Mucosa of stomach (tissue), 1 donor: ENCODE results near the gene RPL28.
A peak's percentile ranks its signal among the peaks of the same experiment; 100 is the strongest.

Experiments
- H3K27me3 ChIP-seq: one replicate; pipeline ENCODE4 v1.7.0; 2013; ENCODE audit warnings: mild to moderate bottlenecking, low read length; ENCODE audit not compliant: control insufficient read depth, insufficient read depth
- H3K36me3 ChIP-seq: one replicate; pipeline ENCODE4 v1.7.0; 2013; ENCODE audit warnings: low read length; ENCODE audit not compliant: control insufficient read depth, insufficient read depth
- H3K4me1 ChIP-seq: one replicate; pipeline ENCODE4 v1.7.0; 2013; ENCODE audit warnings: mild to moderate bottlenecking, low read length; ENCODE audit not compliant: control insufficient read depth, insufficient read depth
- H3K4me3 ChIP-seq: one replicate; pipeline ENCODE4 v1.7.0; 2013; ENCODE audit warnings: low read length
- H3K9ac ChIP-seq: one replicate; pipeline ENCODE4 v1.7.0; 2013; ENCODE audit warnings: mild to moderate bottlenecking, low read length, moderate library complexity
- H3K9me3 ChIP-seq: one replicate; pipeline ENCODE4 v1.7.0; 2013; ENCODE audit warnings: mild to moderate bottlenecking, low read length, moderate library complexity; ENCODE audit not compliant: control insufficient read depth
- donor health status: Pancreatic carcinoma.

Gene RPL28

DNA sequence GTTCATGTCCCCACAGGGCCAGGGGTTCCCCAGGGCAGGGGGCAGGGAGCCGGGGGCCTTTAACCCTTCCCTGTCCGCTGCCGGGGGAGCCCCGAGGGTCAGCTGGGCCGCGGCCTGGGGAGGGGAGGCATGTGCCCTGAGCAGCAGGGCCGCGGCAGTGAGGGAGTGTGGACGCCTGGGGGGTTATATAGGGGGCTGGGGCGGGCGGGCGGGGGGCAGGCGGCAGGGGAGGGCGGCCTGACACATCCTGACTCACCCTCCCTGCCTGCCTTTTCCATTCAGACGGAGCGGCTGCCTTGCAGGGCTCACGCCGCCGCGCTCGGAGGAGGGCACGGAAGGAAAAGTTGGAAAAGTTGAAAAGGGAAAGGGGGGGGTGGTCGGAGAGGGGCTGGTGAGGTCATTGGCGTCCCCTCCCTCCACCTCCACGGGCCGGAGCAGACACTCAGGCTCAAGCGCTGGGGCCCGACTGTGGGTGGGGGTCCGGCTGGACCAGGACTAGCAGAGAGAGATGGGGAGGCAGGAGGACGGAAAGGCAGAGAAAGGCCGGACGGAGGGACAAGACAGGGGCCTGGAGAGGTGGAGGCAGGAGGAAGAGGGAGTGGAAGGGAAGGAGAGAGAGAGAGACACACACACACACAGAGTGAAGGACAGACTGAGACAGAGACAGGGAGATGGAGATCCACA lies 15.3 kb upstream of the RPL28 start, which contains the start of gene IL11:
Gene IL11, minus strand, starts transcription at position 159 of the 684 bp plus-strand sequence. Its CDS starts 153 bp downstream, at position 6.
- H3K27me3 ChIP-seq = peaks cover 70% of the 10 kb centered on the region
- no peak within 1 kb of the TSS for H3K9ac ChIP-seq
- H3K4me3 ChIP-seq = no peak within 1 kb of the TSS
- no peaks in the 10 kb centered on the region for H3K9me3 ChIP-seq
- no peaks in the 10 kb centered on the region for H3K36me3 ChIP-seq
- peaks cover 21% of the 10 kb centered on the region for H3K4me1 ChIP-seq

GRCh38 chr19:55372316-55373081 lies 13.2 kb upstream of the RPL28 start:
- peaks cover 35% of the 10 kb centered on the region for H3K4me1 ChIP-seq
- H3K36me3 ChIP-seq = no peaks in the 10 kb centered on the region
- H3K9me3 ChIP-seq = no peaks in the 10 kb centered on the region
- no peak overlapping the region for H3K9ac ChIP-seq
- peaks cover 82% of the 10 kb centered on the region for H3K27me3 ChIP-seq
- H3K4me3 ChIP-seq = no peak overlapping the region

DNA sequence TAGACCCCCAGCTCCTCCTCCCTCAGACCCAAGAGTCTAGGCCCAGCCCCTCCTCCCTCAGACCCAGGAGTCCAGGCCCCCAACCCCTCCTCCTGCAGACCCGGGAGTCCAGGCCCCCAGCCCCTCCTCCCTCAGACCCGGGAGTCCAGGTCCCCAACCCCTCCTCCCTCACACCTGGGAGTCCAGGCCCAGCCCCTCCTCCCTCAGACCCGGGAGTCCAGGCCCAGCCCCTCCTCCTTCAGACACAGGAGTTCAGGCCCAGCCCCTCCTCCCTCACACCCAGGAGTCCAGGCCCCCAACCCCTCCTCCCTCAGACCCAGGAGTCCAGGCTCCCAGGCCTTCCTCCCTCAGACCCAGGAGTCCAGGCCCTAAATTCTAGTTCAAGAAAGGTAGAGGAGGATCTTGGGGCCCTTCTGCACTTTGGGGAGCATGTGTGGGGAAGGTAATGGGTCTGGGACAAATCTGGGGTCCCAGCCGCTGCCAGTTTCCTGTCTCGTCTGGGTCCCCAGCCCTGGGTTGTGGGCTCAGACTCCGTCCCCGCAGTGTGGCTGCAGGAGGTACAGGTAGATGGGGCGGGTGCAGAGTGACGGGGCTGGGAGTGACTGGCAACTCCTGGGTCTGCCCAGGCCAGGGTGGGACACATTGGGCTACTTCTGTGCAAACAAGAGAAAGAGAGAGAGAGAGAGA lies 12.3 kb upstream of the RPL28 start:
- Histone ChIP-seq H3K9me3 (no peaks in the 10 kb centered on the region), H3K36me3 (no peaks in the 10 kb centered on the region), H3K9ac (peak overlapping the region; percentile 39), H3K4me1 (peaks cover 35% of the 10 kb centered on the region), H3K27me3 (peaks cover 77% of the 10 kb centered on the region), H3K4me3 (no peak overlapping the region)

- H3K9me3 ChIP-seq = no peaks in the 10 kb centered on the region
- peaks cover 31% of the 10 kb centered on the region for H3K4me1 ChIP-seq
- peaks cover 69% of the 10 kb centered on the region for H3K27me3 ChIP-seq
- H3K4me3 ChIP-seq = no peak overlapping the region
- H3K36me3 ChIP-seq = no peaks in the 10 kb centered on the region
- H3K9ac ChIP-seq = peak overlapping the region; percentile 39
These were observed 11.6 kb upstream of the RPL28 start for GRCh38 chr19:55373993-55374757.

GRCh38 chr19:55376241-55376933 lies 9.3 kb upstream of the RPL28 start, which contains the start of gene TMEM190:
TSS of gene TMEM190 (plus strand) at chr19:55376826. CDS start at chr19:55376854, 28 bp downstream.
- Histone ChIP-seq H3K4me1 (peaks cover 27% of the 10 kb centered on the region), H3K36me3 (no peaks in the 10 kb centered on the region), H3K9ac (no peak within 1 kb of the TSS), H3K27me3 (peaks cover 51% of the 10 kb centered on the region), H3K4me3 (no peak within 1 kb of the TSS), H3K9me3 (no peaks in the 10 kb centered on the region)

- Histone ChIP-seq H3K4me1 (peaks cover 32% of the 10 kb centered on the region), H3K9ac (no peak overlapping the region), H3K9me3 (no peaks in the 10 kb centered on the region), H3K27me3 (peaks cover 40% of the 10 kb centered on the region), H3K4me3 (no peak overlapping the region), H3K36me3 (no peaks in the 10 kb centered on the region)
These were observed 8.2 kb upstream of the RPL28 start for GRCh38 chr19:55377356-55378131.

DNA sequence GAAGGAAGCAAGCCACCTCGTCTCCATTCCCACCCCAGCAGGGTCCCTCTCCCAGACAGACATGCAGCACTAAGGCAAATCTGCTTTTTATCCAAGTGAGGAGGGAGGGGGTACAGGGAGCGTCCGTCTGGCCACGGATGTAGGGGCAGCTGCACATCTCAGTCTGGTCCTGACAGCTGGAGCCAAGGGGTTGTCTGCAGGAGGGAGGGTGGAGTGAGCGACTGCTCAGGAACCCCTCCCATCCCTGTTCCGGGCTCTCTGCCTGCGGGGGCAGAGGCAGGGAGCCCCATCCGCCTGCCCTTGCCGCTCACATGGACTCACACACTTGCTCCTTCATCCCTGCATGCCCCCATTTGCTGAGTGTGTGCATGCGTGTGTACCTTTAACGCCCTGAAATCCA lies 6.6 kb upstream of the RPL28 start:
- H3K27me3 ChIP-seq = peaks cover 24% of the 10 kb centered on the region
- no peak overlapping the region for H3K4me3 ChIP-seq
- no peaks in the 10 kb centered on the region for H3K9me3 ChIP-seq
- H3K36me3 ChIP-seq = no peaks in the 10 kb centered on the region
- H3K9ac ChIP-seq = no peak overlapping the region
- H3K4me1 ChIP-seq = peaks cover 33% of the 10 kb centered on the region

- Histone ChIP-seq H3K27me3 (peaks cover 6% of the 10 kb centered on the region), H3K9ac (no peak overlapping the region), H3K36me3 (no peaks in the 10 kb centered on the region), H3K9me3 (no peaks in the 10 kb centered on the region), H3K4me3 (no peak overlapping the region), H3K4me1 (peaks cover 31% of the 10 kb centered on the region)
These were observed 3.7 kb upstream of the RPL28 start for GRCh38 chr19:55382013-55382412.

GRCh38 chr19:55382522-55383054 lies 3.1 kb upstream of the RPL28 start:
- Histone ChIP-seq H3K27me3 (peaks cover 3% of the 10 kb centered on the region), H3K9ac (peak overlapping the region; percentile 61), H3K36me3 (peaks cover under 1% of the 10 kb centered on the region), H3K4me3 (peak overlapping the region; percentile 25), H3K9me3 (no peaks in the 10 kb centered on the region), H3K4me1 (peaks cover 36% of the 10 kb centered on the region)

DNA sequence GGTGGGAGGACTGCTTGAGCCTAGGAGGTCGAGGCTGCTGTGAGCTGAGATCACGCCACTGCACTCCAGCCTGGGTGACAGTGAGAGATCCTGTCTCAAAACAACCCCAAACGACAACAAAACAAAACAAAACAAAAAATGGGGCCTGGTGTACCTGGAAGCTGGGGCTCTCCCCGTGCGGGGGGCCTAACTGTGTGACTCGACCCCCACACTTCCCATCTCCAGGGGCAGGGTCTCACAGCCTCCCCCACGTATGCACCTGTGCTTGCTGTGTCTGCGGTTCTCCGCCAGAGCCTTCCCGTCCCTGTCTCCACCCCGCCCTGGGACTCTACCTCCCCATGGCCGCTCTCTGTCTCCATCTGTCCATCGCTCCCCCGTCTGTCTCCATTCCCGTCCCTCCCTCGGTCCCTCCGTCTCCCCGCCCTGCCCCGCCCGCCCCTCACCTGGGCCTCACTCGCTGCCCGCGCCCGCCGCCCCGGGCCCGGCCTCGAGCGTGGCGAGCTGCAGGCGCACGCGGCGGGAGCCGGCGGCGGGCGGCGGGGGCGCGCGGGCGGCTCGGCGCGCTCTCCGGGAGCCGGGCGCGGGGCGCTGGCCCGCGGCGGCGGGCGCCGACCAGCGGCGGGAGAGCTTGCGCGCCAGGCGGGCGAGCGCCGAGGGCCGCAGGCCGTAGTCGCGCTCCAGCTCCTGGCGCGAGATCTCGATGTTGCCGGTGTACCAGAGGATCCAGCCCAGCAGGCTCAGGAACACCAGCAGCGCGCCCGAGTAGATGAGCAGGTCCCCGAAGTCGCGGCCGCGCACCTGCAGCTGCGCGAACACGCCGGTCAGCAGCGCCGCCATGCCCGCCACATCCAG lies 2.2 kb upstream of the RPL28 start:
- H3K27me3 ChIP-seq = no peaks in the 10 kb centered on the region
- no peaks in the 10 kb centered on the region for H3K9me3 ChIP-seq
- peaks cover 10% of the 10 kb centered on the region for H3K36me3 ChIP-seq
- peak overlapping the region; percentile 61 for H3K9ac ChIP-seq
- H3K4me1 ChIP-seq = peaks cover 46% of the 10 kb centered on the region
- H3K4me3 ChIP-seq = peak overlapping the region; percentile 25
